HepG2 (cell line): ENCODE measurements around the gene SLC2A2. TPM values are rescaled to one million over a fixed set of nuclear protein-coding genes. Genes with fewer than 3 reads are reported as not detected.

Experiments used
- ATAC-seq: fragments of 200-7000 bp; cut with Tn5 transposase; 3 replicates; pipeline ENCODE4 v1.9.1; 2020; ENCODE audit warnings: mild to moderate bottlenecking, moderate library complexity
- Bru-seq: library from RNA; stranded (reverse); fragments of 400-500 nt; gene quantifications from one replicate; lab custom pipeline; 2021; lab: Mats Ljungman, UMichigan
- BruChase-seq, 2 experiments: library from RNA; stranded (reverse); fragments of 400-500 nt; gene quantifications; one replicate each; lab custom pipeline; 2021; lab: Mats Ljungman, UMichigan
- BruUV-seq: library from RNA; stranded (reverse); fragments of 400-500 nt; replicated peaks from 2 replicates; lab custom pipeline; 2021; lab: Mats Ljungman, UMichigan
- CTCF ChIA-PET: fragments of 300-600 bp; formaldehyde crosslinking; extraction: SDS; loops from one replicate; lab custom pipeline; 2021; ENCODE audit warnings: low total read pairs, inconsistent platforms, low intra/inter-chr PET ratio; lab: Yijun Ruan, JAX
- POLR2A ChIA-PET: fragments of 350-600 bp; sonication (Branson Sonifier 250); formaldehyde crosslinking; loops from one replicate; lab custom pipeline; 2020; ENCODE audit warnings: antibody characterized with exemption, inconsistent platforms; lab: Yijun Ruan, JAX
- DNase-seq: peaks from one replicate; pipeline ENCODE4 v3.0.0-alpha.2; 2015; ENCODE audit warnings: low spot score
- FAIRE-seq: peaks from 3 replicates; lab custom pipeline; 2011; peaks lifted over from hg19 to GRCh38; lab: Jason Lieb, UNC
- H2AFZ ChIP-seq: one replicate; pipeline ENCODE4 v1.6.1; 2011; ENCODE audit warnings: low read length, inconsistent platforms
- H3K27ac ChIP-seq: fragments of 300-600 bp; 3 replicates; pipeline ENCODE4 v1.8.0; 2011; ENCODE audit warnings: mixed run types, mild to moderate bottlenecking, mixed read lengths, low read length, inconsistent platforms; ENCODE audit not compliant: insufficient read depth; ENCODE audit errors: extremely low read length
- H3K27me3 ChIP-seq, 2 experiments: fragments of 200-600 bp in 1 of 2; 2 replicates in 1 of 2; 3 replicates in 1 of 2; pipeline versions ENCODE4 v1.6.0 to v1.8.0; 2011; ENCODE audit warnings: low read length in 2 of 2, mild to moderate bottlenecking in 2 of 2, moderate library complexity in 2 of 2, inconsistent platforms in 1 of 2; ENCODE audit not compliant: insufficient read depth in 2 of 2, control insufficient read depth in 1 of 2
- H3K36me3 ChIP-seq, 2 experiments: fragments of 200-600 bp in 1 of 2; replicated peaks in 1 of 2; 2 replicates in 1 of 2; 3 replicates in 1 of 2; pipeline versions ENCODE4 v1.5.1 to v1.8.0; 2011; ENCODE audit warnings: low read length in 2 of 2, inconsistent platforms in 1 of 2; ENCODE audit not compliant: insufficient read depth in 2 of 2, control insufficient read depth in 1 of 2
- H3K4me1 ChIP-seq: 2 replicates; pipeline ENCODE4 v1.5.1; 2012; ENCODE audit warnings: low read length, inconsistent platforms; ENCODE audit not compliant: insufficient read depth
- H3K4me2 ChIP-seq: 2 replicates; pipeline ENCODE4 v1.6.0; 2011; ENCODE audit warnings: low read depth, low read length, inconsistent platforms
- H3K4me3 ChIP-seq, 3 experiments: fragments of 200-600 bp in 1 of 3; sonication (generic), shearing (Covaris generic) in 1 of 3; replicated peaks in 1 of 3; 2 replicates each; pipeline ENCODE4 v1.5.1; 2011 to 2016; ENCODE audit warnings: low read length in 3 of 3, inconsistent platforms in 2 of 3, low read depth in 2 of 3, mild to moderate bottlenecking in 2 of 3, control low read depth in 1 of 3, mixed read lengths in 1 of 3; ENCODE audit not compliant: insufficient read depth in 1 of 3
- H3K79me2 ChIP-seq: one replicate; pipeline ENCODE4 v1.6.1; 2011; ENCODE audit warnings: low read length, inconsistent platforms; ENCODE audit not compliant: insufficient read depth
- H3K9ac ChIP-seq: 2 replicates; pipeline ENCODE4 v1.6.0; 2011; ENCODE audit warnings: mild to moderate bottlenecking, low read depth, low read length, inconsistent platforms; ENCODE audit not compliant: insufficient read depth
- H3K9me3 ChIP-seq: 2 replicates; pipeline ENCODE4 v1.5.1; 2012; ENCODE audit warnings: mild to moderate bottlenecking, low read length
- H4K20me1 ChIP-seq: 2 replicates; pipeline ENCODE4 v1.6.0; 2011; ENCODE audit warnings: inconsistent platforms, mild to moderate bottlenecking, low read length, moderate library complexity; ENCODE audit not compliant: insufficient read depth
- DRAP1 ChIP-seq: IDR thresholded peaks from 2 replicates; pipeline ENCODE4 v1.6.1; 2016; ENCODE audit warnings: missing genetic modification reagents, missing compliant biosample characterization
- ETV5 ChIP-seq: IDR thresholded peaks from 2 replicates; pipeline ENCODE4 v1.6.1; 2018; ENCODE audit warnings: missing biosample characterization, missing genetic modification reagents, inconsistent platforms, borderline replicate concordance
- MBD4 ChIP-seq: IDR thresholded peaks from 2 replicates; pipeline ENCODE4 v1.6.1; 2012; ENCODE audit warnings: low read length, inconsistent platforms, borderline replicate concordance
- NR3C1 ChIP-seq: sonication (generic); formaldehyde crosslinking; IDR thresholded peaks from 2 replicates; pipeline ENCODE4 v1.4.0; 2020; ENCODE audit warnings: missing genetic modification reagents
- POLR2G ChIP-seq: fragments of 200-400 bp; formaldehyde crosslinking; IDR thresholded peaks from 2 replicates; pipeline ENCODE4 v1.6.1; 2018; ENCODE audit warnings: mild to moderate bottlenecking, low read depth, low read length, moderate library complexity
- TOPORS ChIP-seq: sonication (generic); formaldehyde crosslinking; IDR thresholded peaks from 2 replicates; pipeline ENCODE4 v1.8.0; 2023; ENCODE audit warnings: mild to moderate bottlenecking, missing genetic modification reagents
- ZNF235 ChIP-seq: sonication (generic); formaldehyde crosslinking; IDR thresholded peaks from 2 replicates; pipeline ENCODE4 v1.8.1; 2023; ENCODE audit warnings: mild to moderate bottlenecking, missing genetic modification reagents, borderline replicate concordance
- ZNF317 ChIP-seq: sonication (generic); formaldehyde crosslinking; IDR thresholded peaks from 2 replicates; pipeline ENCODE4 v1.5.0; 2020; ENCODE audit warnings: mild to moderate bottlenecking, missing genetic modification reagents
- ZNF639 ChIP-seq: conservative IDR thresholded peaks from 2 replicates; pipeline ENCODE4 v1.6.1; 2018; ENCODE audit warnings: missing genetic modification reagents
- ZNF784 ChIP-seq: sonication (generic); formaldehyde crosslinking; IDR thresholded peaks from 2 replicates; pipeline ENCODE4 v1.5.1; 2020; ENCODE audit warnings: missing genetic modification reagents, mild to moderate bottlenecking, borderline replicate concordance
- ZNF841 ChIP-seq: sonication (generic); formaldehyde crosslinking; IDR thresholded peaks from 2 replicates; pipeline ENCODE4 v1.8.1; 2023; ENCODE audit warnings: missing genetic modification reagents, borderline replicate concordance
- WGBS: methylation state at CpG from one replicate; pipeline ENCODE4 v1.1.6; 2017; ENCODE audit warnings: low lambda C conversion rate; 5-methylcytosine and 5-hydroxymethylcytosine counted together
- in situ Hi-C: cut with HindIII; loops from 2 replicates; pipeline ENCODE4 v1.10.0; 2017; ENCODE audit warnings: low pct_unique_long_range_greater_than_20kb; ENCODE audit not compliant: extremely low pct_ligation_motif_present
- intact Hi-C: fragments of 100-400 bp; cut with micrococcal nuclease; formaldehyde crosslinking; loops from one replicate; pipeline ENCODE4 v1.10.0; 2022; ENCODE audit not compliant: unreplicated experiment
- long read RNA-seq, 2 experiments: library from RNA in 1 of 2; library from polyadenylated mRNA in 1 of 2; stranded (forward) in 1 of 2; unstranded in 1 of 2; transcript quantifications; one replicate each; pipeline ENCODE4 v2.0.0, GENCODE V29; 2019 to 2022
- polyA minus RNA-seq, 3 experiments: library from RNA; depleted of rRNA, polyadenylated mRNA; stranded (reverse); fragments of >200 nt; gene quantifications; 2 replicates each; pipeline ENCODE4 v1.2.3, GENCODE V29; 2011; ENCODE audit warnings: low replicate concordance in 1 of 3
- polyA plus RNA-seq, 8 experiments: library from polyadenylated mRNA; depleted of rRNA in 3 of 8; stranded (reverse) in 7 of 8; unstranded in 1 of 8; fragments of >200 nt; fragmentation: Illumina TruSeq in 4 of 8; extraction: Trizol in 4 of 8; gene quantifications; 2 replicates each; pipeline versions ENCODE4 v1.2.1 to v1.2.3, GENCODE V29; 2011 to 2016; ENCODE audit warnings: low read depth in 4 of 8, missing spikeins in 1 of 8, mixed read lengths in 1 of 8; ENCODE audit not compliant: insufficient read depth in 1 of 8
- total RNA-seq, 5 experiments: library from RNA; depleted of rRNA; stranded (reverse); fragments of >200 nt; fragmentation: Illumina TruSeq; extraction: Trizol; gene quantifications; 2 replicates each; pipeline ENCODE4 v1.2.3, GENCODE V29; 2016; ENCODE audit warnings: low read depth in 1 of 5
- TF ChIP-seq, protein P1 (sequence below): sonication (generic); formaldehyde crosslinking; IDR thresholded peaks from 2 replicates; pipeline ENCODE4 v1.4.0; 2020; ENCODE audit warnings: missing genetic modification reagents
- TF ChIP-seq, protein P2 (sequence below): IDR thresholded peaks from 2 replicates; pipeline ENCODE4 v1.6.1; 2016; ENCODE audit warnings: mild to moderate bottlenecking, missing biosample characterization, missing genetic modification reagents

Gene SLC2A2
- total RNA-seq (2016; rRNA removed; fragmentation: Illumina TruSeq; extraction: Trizol) (14.5 and 19.5 TPM in 2 replicates), polyA plus RNA-seq (2011; rRNA removed) (15.5 and 23.2 TPM in 2 replicates), polyA minus RNA-seq (2011; rRNA and poly(A)+ RNA removed; ENCODE audit: low replicate concordance) (121 TPM in 1 of 2 replicates, not detected in the other), Bru-seq, nascent RNA (percentile 74 among the genes with signal in this experiment), BruChase-seq, experiment 1, labeled RNA remaining after a 6-hour chase (percentile 70 among the genes with signal in this experiment), BruChase-seq, experiment 2, labeled RNA remaining after a 2-hour chase (percentile 60 among the genes with signal in this experiment)
- 1.7 TPM in 2 replicates for total RNA-seq (2016; cell fraction: cytosol; rRNA removed; fragmentation: Illumina TruSeq; extraction: Trizol; ENCODE audit: low read depth)
- total RNA-seq (2016; cell fraction: insoluble cytoplasmic fraction; rRNA removed; fragmentation: Illumina TruSeq; extraction: Trizol), result 15.1 and 18.6 TPM in 2 replicates
- total RNA-seq (2016; cell fraction: membrane; rRNA removed; fragmentation: Illumina TruSeq; extraction: Trizol), result 4.7 and 4.9 TPM in 2 replicates
- 18.5 TPM in 2 replicates for total RNA-seq (2016; cell fraction: nucleus; rRNA removed; fragmentation: Illumina TruSeq; extraction: Trizol)
- polyA plus RNA-seq (2011; cell fraction: cytosol; rRNA removed), result 11.5 and 13.8 TPM in 2 replicates
- 10.7 and 12.3 TPM in 2 replicates for polyA plus RNA-seq (2011; cell fraction: nucleus; rRNA removed)
- 28.7 and 38.8 TPM in 2 replicates for polyA plus RNA-seq (2012)
- 0.72 and 0.91 TPM in 2 replicates for polyA plus RNA-seq (2016; cell fraction: cytosol; fragmentation: Illumina TruSeq; extraction: Trizol; ENCODE audit: low read depth)
- 8.5 and 9.2 TPM in 2 replicates for polyA plus RNA-seq (2016; cell fraction: insoluble cytoplasmic fraction; fragmentation: Illumina TruSeq; extraction: Trizol; ENCODE audit: low read depth)
- 1.6 and 2.0 TPM in 2 replicates for polyA plus RNA-seq (2016; cell fraction: membrane; fragmentation: Illumina TruSeq; extraction: Trizol; ENCODE audit: low read depth)
- 12.0 and 14.2 TPM in 2 replicates for polyA plus RNA-seq (2016; cell fraction: nucleus; fragmentation: Illumina TruSeq; extraction: Trizol; ENCODE audit: insufficient read depth, low read depth)
- 31.0 and 34.4 TPM in 2 replicates for polyA minus RNA-seq (2011; cell fraction: cytosol; rRNA and poly(A)+ RNA removed)
- polyA minus RNA-seq (2011; cell fraction: nucleus; rRNA and poly(A)+ RNA removed), result 58.9 and 76.6 TPM in 2 replicates
- long read RNA-seq, experiment 1, transcript SLC2A2-201 (11 exons, 3,210 nt), result major isoform, 7 of 14 reads
- long read RNA-seq, experiment 1, partial matches to known transcripts, result 5 of 14 reads
- long read RNA-seq, experiment 1, other reads (novel, unspliced or antisense), result 2 of 14 reads
- long read RNA-seq, experiment 2, partial matches to known transcripts, result 0 of 13 reads
- long read RNA-seq, experiment 2, other reads (novel, unspliced or antisense), result 13 of 13 reads

GRCh38 chr3:171026597-171027293 is at the start of gene SLC2A2:
Gene SLC2A2 (minus strand): TSS chr3:171026720. CDS start chr3:171026670, 50 bp downstream.
- H4K20me1 ChIP-seq, result no peaks in the 10 kb centered on the region
- no peaks in the 10 kb centered on the region for H3K27me3 ChIP-seq
- H3K9ac ChIP-seq, result peak within 1 kb of the TSS; percentile 47
- H3K79me2 ChIP-seq, result peaks cover 48% of the 10 kb centered on the region
- DNase-seq, result peak; percentile 58
- H2AFZ ChIP-seq, result peak within 1 kb of the TSS; percentile 61
- peak; percentile 79 for ATAC-seq
- 32% methylated on average over 4 of the region's 4 CpGs for WGBS
- no peaks in the 10 kb centered on the region for H3K9me3 ChIP-seq
- BruUV-seq, result no TSS peak
- peak within 1 kb of the TSS; percentile 42 to 56 (median 45) for H3K4me3 ChIP-seq
- peak within 1 kb of the TSS; percentile 65 for H3K27ac ChIP-seq
- POLR2A ChIA-PET, result interaction anchor here (0.8 to 5.9 kb wide), 11 partner anchors 8 to 65 kb away, joined by 3 to 31 read pairs (median 4); no protein-coding TSS in a partner anchor
- intact Hi-C loops, result no loop called here
- in situ Hi-C loops, result no loop called here
- H3K4me2 ChIP-seq, result peak within 1 kb of the TSS; percentile 70
- no peaks in the 10 kb centered on the region for H3K36me3 ChIP-seq
- H3K4me1 ChIP-seq, result peaks cover 77% of the 10 kb centered on the region
- CTCF ChIA-PET, result no interaction called here
- peak; percentile 60 for FAIRE-seq
- TF ChIP-seq, protein P1, sequence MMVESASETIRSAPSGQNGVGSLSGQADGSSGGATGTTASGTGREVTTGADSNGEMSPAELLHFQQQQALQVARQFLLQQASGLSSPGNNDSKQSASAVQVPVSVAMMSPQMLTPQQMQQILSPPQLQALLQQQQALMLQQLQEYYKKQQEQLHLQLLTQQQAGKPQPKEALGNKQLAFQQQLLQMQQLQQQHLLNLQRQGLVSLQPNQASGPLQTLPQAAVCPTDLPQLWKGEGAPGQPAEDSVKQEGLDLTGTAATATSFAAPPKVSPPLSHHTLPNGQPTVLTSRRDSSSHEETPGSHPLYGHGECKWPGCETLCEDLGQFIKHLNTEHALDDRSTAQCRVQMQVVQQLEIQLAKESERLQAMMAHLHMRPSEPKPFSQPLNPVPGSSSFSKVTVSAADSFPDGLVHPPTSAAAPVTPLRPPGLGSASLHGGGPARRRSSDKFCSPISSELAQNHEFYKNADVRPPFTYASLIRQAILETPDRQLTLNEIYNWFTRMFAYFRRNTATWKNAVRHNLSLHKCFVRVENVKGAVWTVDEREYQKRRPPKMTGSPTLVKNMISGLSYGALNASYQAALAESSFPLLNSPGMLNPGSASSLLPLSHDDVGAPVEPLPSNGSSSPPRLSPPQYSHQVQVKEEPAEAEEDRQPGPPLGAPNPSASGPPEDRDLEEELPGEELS (CRISPR knock-in tag), result peak; percentile 57
- TF ChIP-seq ETV5, result no peak
- TF ChIP-seq ZNF841 (CRISPR knock-in tag), result no peak
- TF ChIP-seq POLR2G, result peak; percentile 62; the same call in 1 of the 2 replicates
- no peak for TF ChIP-seq ZNF784 (CRISPR knock-in tag)
- no peak for TF ChIP-seq MBD4
- no peak for TF ChIP-seq ZNF235 (CRISPR knock-in tag)
- no peak for TF ChIP-seq ZNF317 (CRISPR knock-in tag)
- TF ChIP-seq, protein P2, sequence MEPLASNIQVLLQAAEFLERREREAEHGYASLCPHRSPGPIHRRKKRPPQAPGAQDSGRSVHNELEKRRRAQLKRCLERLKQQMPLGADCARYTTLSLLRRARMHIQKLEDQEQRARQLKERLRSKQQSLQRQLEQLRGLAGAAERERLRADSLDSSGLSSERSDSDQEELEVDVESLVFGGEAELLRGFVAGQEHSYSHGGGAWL (CRISPR knock-in tag), result no peak
- no peak for TF ChIP-seq ZNF639 (CRISPR knock-in tag)
- no peak for TF ChIP-seq TOPORS (CRISPR knock-in tag)
- no peak for TF ChIP-seq NR3C1 (CRISPR knock-in tag)
- TF ChIP-seq DRAP1 (CRISPR knock-in tag), result peak; percentile 84
